Activated effector memory CD4-positive, alpha-beta T cell treated with Interleukin-2 at 50 U/mL for 16 hours (primary cell): ENCODE measurements around the gene PGR.
"Not testable (repeated sequence)": the region's sequence is repeated elsewhere in the genome, so short reads cannot be mapped to it uniquely, and the experiment has no call there.

Source experiments
- DNase-seq: peaks from one replicate; pipeline ENCODE4 v3.0.0-alpha.2; 2020

The PGR gene

DNA sequence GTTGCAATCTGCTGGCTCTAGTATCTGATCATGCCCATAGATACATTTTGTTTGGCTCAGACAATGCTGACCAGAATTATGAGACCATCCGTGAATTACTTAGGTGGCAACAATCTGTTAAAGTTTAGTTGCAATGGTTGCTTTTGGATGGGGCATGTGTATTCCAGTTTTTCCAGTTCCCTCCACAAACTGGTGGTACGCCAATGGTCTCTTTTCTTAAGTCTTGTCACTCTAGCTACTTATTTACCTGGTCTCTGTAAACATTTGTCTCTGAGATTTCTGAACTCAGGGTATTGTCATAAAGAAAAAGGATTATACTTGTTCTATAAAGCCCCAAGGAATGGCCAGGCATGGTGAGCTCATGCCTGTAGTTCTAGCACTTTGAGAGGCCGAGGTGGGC is 65.9 kb downstream of the PGR start:
- DNase-seq: no peak

GRCh38 chr11:101061606-101062005 is 68.0 kb downstream of the PGR start:
- no peak for DNase-seq

DNA sequence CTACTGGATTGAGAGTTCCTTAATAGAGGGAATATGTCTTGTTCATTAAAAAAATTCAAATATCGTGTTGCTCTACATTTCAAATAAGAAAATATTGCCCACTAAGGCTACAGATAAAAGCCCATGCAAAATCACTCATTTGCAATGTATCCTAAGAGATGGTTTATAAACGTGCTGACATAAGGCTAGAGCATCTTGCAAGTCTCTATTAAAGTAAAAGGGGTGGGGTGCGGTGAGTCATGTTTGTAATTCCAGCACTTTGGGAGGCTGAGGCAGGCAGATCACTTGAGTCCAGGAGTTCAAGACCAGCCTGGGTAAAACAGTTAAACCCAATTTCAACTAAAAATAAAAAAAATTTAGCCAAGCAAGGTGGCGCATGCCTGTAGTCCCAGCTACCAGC is 70.3 kb downstream of the PGR start:
- no peak for DNase-seq

DNA sequence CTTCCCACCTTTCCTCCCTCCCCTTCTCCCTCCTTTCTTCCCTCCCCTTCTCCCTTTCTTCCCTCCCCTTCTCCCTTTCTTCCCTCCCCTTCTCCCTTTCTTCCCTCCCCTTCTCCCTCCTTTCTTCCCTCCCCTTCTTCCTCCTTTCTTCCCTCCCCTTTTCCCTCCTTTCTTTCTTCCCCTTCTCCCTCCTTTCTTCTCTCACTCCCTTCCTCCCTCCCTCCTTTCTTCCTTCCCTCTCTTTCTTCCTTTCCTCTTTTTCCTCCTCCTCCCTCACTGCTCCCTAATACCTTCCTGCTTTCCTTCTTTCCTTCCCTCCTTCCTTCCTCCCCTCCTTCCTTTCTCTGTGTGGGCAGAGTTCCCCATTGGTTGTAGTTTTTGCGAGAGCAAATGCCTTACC is 76.1 kb downstream of the PGR start:
- no peak for DNase-seq

- DNase-seq: no peak
These were observed 77.9 kb downstream of the PGR start for GRCh38 chr11:101051677-101052076.

DNA sequence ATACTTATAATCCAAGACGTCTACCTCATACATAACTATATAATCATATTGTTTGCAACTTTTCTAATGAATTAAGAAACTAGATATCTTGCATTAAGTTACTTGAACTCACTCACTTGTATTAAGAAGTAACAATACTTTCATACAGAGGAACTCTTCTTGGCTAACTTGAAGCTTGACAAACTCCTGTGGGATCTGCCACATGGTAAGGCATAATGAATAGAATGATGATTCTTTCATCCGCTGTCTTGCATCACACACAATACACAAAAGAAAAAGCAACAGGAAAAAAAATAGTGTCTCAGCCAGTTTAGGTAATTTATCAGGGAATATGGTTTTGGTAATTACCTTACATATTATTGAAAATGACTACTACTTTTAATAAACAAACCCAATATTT is 79.8 kb downstream of the PGR start:
- DNase-seq: no peak

GRCh38 chr11:101049123-101049522 is 80.5 kb downstream of the PGR start:
- DNase-seq: no peak

GRCh38 chr11:101048479-101048878 is 81.1 kb downstream of the PGR start:
- no peak for DNase-seq

DNA sequence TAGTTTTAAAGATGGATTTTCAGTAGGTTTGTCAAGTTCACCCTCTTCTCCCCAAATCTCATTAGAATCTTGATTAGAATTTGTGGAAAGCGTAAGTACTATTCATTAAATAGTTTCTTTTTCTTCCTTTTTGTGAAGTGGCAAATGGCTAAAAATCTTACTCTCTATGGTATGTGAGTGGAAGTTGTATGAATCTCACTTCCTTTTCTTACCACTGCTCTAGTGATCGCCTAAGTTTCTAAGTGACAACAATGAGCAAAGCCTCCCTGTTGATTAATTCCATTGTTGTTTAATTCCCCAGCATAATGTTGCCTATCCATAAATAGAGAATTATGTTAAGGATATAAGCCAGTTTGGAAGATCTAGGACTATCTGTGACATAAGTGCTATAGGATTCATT is 82.7 kb downstream of the PGR start:
- no peak for DNase-seq

DNA sequence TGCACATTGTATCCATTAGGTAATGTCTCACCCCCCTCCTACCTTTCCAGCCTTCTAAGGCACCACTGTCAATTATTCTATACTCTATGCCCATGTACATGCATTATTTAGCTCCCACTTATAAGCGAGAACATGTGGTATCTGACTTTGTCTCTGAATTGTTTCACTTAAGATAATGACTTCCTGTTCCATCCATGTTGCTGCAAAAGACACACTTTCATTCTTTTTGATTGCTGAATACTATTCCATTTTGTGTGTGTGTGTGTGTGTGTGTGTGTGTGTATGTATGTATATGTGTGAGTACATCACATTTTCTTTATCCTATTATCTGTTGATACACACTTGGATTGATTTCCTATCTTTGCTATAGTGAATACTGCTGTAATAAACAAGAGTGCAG is 84.2 kb downstream of the PGR start:
- DNase-seq: no peak

GRCh38 chr11:101043940-101044339 is 85.7 kb downstream of the PGR start:
- DNase-seq: no peak

- DNase-seq: no peak
These were observed 93.7 kb downstream of the PGR start for GRCh38 chr11:101035872-101036271.

DNA sequence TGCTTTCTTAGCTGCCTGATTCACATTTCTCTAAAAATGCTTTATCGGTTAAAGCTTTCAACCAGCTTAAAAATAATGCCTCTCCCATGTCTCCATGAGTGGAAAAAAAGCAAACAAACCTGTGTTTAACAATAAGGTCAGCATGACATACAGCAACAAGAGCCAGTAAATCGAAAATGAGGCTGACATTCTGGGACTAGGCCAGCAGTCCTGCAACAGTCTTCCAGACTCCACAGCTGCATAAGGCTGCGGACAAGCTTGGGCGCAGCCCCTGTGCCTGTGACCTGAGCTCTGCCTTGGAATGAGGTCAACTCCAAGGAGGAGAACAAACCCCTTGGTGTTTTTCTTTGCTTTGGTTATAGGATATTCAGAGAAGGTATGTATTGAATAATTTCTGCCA is 95.5 kb downstream of the PGR start:
- DNase-seq: no peak

GRCh38 chr11:101032991-101033390 is 96.6 kb downstream of the PGR start:
- no peak for DNase-seq

- DNase-seq: no peak
These were observed 97.9 kb downstream of the PGR start for GRCh38 chr11:101031713-101032112.

DNA sequence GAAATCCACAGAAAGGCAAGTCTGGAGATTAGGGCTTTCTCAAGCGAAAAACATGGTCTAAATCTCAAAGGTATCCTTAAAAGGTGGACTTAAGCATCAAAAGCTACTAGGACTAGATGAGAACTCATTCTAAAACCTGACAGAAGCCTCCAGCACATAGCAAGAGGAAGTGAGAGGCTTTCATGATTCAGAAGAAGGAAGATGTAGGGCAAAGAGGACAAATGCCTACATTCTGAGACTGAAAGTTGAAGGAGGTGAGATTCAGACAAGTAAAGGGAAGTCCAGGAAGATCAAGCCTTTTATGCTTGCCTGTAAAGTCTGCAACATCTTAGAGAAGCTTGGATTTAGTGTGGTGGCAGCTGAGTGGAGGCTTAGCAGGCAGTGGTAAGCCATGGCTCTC is 98.9 kb downstream of the PGR start:
- DNase-seq: no peak

- no peak for DNase-seq
These were observed 99.6 kb downstream of the PGR start for GRCh38 chr11:101030015-101030414.

GRCh38 chr11:101028644-101029043 is 101.0 kb downstream of the PGR start:
- DNase-seq: no peak

DNA sequence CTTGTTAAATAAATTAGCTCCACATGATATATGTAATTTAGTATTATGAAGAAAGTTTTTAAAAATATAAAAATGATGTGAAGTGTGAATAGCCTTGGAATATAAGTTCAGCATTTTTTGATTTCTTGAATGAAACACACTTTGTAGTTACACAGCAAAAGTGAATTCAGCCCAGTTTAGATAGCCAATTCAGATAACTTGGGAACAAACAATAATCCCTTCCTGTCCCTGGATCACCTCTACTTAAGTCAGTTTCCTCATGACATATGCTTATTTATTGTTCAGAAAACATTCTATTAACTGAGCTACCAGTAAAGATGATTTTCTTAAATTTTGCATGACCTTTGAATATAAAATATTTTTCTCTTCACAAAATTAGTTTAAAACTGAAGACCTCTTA is 107.4 kb downstream of the PGR start:
- DNase-seq: no peak

DNA sequence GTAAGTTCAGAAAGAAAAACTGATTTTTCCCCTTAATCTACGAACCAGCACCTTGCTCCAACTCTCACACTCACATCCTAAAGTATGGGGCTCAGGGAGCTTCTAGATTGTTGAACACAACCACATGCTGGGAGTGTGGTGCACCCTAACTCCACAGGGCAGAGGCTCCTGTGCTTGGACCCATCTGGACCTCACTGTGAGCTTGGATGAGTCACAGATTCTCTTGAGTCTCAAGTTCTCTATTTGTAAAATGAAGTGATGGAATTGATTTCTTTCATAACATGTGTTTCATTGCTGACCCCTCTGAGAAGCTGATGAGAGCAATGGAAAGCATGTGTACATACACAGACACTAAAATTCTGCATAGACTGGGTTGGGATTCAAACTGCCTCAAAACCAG is 109.7 kb downstream of the PGR start:
- DNase-seq: no peak

DNA sequence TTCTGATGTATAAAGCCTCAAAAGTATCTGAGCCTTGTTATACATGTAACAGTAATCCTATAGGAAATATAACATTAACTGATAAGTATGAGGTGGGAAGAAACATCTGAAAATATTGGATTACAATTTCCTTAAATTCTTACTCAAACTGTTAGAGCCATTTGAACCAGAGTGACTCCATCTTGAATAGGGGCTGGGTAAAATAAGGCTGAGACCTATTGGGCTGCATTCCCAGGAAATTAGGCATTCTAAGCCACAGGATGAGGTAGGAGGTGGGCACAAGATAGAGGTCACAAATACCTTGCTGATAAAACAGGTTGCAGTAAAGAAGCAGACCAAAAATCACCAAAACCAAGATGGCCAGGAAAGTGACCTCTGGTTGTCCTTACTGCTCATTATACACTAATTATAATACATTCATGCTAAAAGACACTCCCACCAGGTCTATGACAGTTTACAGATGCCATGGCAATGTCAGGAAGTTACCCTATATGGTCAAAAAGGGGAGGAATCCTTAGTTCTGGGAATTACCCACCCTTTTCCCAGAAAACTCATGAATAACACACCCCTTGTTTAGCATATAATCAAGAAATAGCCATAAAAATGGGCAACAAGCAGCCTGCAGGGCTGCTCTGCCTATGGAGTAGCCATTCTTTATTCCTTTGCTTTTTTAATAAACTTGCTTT is 114.9 kb downstream of the PGR start:
- no peak for DNase-seq

GRCh38 chr11:101013702-101014101 is 115.9 kb downstream of the PGR start:
- DNase-seq: not testable (repeated sequence)

- no peak for DNase-seq
These were observed 117.7 kb downstream of the PGR start for GRCh38 chr11:101011881-101012280.

DNA sequence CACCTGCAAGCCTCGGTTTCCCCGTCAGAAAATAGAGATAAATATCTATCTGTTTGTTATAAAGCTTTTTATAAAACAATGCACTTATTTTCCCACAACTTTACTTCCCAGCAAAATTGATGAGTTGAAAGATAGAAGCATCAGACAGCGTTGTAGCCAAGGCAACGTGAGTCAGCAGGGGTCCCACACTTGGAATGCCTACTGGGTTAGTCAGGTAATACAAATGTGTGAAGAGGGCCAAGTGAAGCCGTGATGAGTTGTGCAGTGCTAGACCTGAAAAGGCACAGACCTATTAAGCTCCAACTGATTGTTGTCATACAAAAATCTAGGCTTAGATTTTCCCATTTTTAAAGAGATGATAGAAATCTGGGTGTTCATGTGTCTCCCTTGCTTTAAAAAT is 118.7 kb downstream of the PGR start:
- no peak for DNase-seq

GRCh38 chr11:101009690-101010055 is 119.9 kb downstream of the PGR start:
- no peak for DNase-seq
